Fibroblast of villous mesenchyme (primary cell): Measurements from ENCODE around the gene EMILIN2. TPM values are rescaled to one million over a fixed set of nuclear protein-coding genes. Genes with fewer than 3 reads are reported as not detected.

Experiments used
- DNase-seq: peaks from one replicate; pipeline ENCODE4 v3.0.0-alpha.2; 2010; ENCODE audit warnings: low read depth
- H3K4me3 ChIP-seq: 2 replicates; pipeline ENCODE4 v1.5.1; 2011; ENCODE audit warnings: low read depth, mild to moderate bottlenecking, low read length
- total RNA-seq: library from RNA; depleted of rRNA; stranded (reverse); fragments of >200 nt; gene quantifications from 2 replicates; pipeline ENCODE4 v1.2.3, GENCODE V29; 2012
- TF ChIP-seq, protein P1 (sequence below): IDR thresholded peaks from 2 replicates; pipeline ENCODE4 v1.5.1; 2012; ENCODE audit warnings: low read depth, mild to moderate bottlenecking, low read length; ENCODE audit not compliant: insufficient read depth

The EMILIN2 gene
- total RNA-seq, 1 donor = 16.4 TPM

DNA sequence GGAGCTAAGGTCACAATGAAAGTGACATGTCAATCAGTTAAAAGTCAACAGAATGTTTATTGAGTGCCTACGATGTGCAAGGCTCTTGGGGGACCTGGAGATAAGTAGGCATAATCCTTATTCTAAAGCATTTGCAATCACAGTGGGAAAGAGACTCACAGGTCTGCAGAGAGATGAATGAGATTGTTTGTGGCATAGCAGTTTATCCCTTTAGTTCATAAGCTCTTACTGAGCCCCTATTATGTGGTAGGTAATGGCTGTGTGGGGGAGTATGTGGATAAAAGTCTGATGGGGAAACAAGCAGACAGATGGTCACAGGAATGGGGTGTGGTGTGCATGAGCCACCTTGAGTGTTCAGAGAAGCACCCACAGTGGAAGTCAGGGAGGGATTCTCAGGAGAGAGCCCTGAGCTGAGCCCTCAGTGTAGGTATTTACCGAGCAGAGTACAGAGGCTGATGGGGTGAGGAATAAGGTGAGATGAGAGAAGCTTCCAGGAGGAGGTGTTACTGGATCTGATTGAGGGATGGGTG is 48.1 kb downstream of the EMILIN2 start:
- no peak for DNase-seq
- no peak overlapping the region for H3K4me3 ChIP-seq
- TF ChIP-seq, protein P1, sequence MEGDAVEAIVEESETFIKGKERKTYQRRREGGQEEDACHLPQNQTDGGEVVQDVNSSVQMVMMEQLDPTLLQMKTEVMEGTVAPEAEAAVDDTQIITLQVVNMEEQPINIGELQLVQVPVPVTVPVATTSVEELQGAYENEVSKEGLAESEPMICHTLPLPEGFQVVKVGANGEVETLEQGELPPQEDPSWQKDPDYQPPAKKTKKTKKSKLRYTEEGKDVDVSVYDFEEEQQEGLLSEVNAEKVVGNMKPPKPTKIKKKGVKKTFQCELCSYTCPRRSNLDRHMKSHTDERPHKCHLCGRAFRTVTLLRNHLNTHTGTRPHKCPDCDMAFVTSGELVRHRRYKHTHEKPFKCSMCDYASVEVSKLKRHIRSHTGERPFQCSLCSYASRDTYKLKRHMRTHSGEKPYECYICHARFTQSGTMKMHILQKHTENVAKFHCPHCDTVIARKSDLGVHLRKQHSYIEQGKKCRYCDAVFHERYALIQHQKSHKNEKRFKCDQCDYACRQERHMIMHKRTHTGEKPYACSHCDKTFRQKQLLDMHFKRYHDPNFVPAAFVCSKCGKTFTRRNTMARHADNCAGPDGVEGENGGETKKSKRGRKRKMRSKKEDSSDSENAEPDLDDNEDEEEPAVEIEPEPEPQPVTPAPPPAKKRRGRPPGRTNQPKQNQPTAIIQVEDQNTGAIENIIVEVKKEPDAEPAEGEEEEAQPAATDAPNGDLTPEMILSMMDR = no peak

DNA sequence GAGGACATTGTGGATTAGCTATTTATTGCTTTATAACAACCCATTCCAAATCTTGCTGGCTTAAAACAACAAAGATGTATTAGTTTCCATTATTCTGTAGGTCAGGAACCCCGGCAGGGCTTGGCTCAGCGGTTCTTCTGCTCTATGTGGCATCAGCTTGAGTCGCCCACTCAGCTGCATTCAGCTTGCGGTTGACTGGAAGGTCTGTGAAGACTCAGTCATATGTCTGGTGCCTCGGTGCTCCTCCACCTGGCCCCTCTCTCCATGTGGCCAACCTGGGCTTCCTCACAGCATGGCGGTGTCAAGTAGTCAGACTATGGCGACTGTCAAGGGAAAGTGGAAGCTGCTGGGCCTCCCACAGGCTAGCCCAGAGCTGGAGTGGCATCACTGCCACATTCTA is 48.6 kb downstream of the EMILIN2 start:
- H3K4me3 ChIP-seq = no peak overlapping the region
- no peak for DNase-seq
- TF ChIP-seq, protein P1 = no peak

DNA sequence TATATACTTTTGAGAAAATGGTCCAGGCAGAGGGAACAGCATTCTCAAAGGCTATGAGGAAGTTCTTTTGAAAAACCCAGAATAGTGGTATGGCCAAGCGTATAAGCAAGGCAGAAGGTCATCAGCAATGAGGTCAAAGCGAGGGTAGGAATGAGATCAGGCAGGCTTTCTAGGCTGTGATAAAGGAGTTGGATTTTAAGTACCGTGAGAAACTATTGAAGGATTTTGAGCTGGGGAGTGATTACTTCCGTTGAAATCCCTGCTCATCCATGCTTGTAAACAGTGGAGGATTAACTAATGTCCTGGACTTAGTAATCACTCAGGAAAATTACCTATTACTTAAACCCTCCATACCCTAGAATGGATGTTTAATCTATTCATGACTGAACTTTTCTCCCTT is 50.2 kb downstream of the EMILIN2 start:
- peak; percentile 49 for DNase-seq
- TF ChIP-seq, protein P1 = no peak
- no peak overlapping the region for H3K4me3 ChIP-seq

DNA sequence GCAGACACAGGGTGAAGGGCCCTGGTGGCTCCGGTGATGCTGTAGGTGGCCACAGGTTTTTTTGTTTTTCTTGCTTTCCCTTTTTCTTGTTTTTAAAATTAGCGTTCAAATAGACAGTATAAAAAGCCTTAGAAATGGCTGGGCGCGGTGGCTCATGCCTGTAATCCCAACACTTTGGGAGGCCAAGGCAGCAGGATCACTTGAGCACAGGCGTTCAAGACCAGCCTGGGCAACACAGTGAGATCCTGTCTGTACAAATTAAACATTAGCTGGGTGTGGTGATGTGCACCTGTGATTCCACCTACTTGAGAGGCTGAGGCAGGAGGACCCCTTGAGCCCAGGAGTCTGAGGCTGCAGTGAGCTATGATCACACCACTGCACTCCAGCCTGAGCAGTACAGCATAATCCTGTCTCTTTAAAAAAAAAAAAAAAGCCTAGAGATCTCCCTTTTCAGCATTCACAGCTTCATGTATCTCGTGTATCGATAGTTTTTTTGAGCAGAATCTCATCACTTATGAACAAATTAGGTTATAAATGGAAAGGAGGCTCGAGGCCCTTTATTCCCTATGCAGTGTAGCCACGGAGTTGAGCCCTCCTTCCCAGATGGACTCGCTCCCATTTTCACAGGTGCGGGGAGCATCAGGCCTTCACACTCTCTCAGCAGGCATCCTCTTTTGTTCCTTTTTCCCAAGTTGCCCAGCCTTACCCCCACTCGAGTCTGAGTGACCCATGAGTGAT is 50.8 kb downstream of the EMILIN2 start:
- no peak overlapping the region for H3K4me3 ChIP-seq
- DNase-seq = no peak
- TF ChIP-seq, protein P1 = no peak

DNA sequence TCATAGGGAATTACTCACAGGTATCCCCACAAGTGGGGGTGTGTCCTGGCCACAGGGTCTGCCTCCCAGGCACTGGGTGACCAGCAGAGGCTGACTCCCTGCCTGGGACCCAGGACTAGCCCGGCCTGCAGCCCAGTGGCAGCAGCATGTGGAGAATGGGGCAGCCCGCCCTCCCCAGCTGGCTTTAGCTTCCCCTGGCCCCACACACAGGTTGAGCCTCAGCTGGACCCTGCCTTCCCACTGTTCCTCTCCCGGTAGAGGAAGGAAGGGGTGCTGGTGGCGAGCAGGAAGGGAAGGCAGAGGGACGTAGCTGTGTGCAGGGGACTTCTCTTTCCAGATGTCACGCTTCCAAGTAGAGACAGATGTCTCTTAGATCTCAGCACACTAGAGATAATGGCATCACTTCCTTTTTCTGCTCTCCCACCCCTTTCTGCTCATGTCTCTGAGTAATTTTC is 51.4 kb downstream of the EMILIN2 start:
- H3K4me3 ChIP-seq = no peak overlapping the region
- TF ChIP-seq, protein P1 = no peak
- DNase-seq = no peak

DNA sequence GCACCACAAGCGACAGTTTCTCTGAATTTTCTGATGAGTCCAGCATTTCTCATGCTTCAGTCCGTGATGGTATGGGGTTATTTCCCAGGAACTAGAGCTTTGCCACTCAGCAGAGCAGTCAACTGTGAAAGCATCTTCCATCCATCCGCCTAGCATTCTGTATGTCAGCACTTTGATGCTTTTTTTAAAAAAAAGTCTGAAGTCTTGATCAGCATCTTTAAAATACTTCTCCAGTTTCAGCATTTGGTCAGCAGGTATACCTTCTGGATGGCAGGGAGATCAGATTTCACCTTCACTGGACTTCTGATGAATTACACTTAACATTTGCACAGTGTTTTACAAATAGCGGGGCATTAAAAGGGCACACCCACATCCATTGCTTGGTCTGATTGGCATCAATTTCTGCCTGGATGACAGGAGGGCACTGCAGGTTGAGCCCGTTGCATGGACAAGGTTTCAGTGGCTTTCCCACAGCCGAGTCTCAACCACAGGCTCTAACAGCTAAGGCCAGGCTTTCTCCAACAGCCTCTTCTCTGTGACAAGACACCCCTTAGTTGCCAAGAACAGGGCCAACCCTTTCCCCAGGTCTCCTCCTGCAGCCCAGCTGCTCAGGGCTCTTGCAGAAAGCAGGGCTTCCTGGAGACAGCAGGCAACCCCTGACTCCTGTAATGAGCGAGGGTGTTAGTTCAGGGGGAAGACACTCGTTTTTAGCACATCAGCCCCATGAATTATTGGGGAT is 54.0 kb downstream of the EMILIN2 start:
- TF ChIP-seq, protein P1 = no peak
- no peak for DNase-seq
- H3K4me3 ChIP-seq = no peak overlapping the region
